Endothelial cell of umbilical vein (primary cell): ENCODE results near the gene RETNLB. TPM values are rescaled to one million over a fixed set of nuclear protein-coding genes. Genes with fewer than 3 reads are reported as not detected.

Experiments used
- BruUV-seq: library from RNA; stranded (reverse); fragments of 400-500 nt; replicated peaks from 2 replicates; lab custom pipeline; 2021; lab: Mats Ljungman, UMichigan
- CTCF ChIA-PET: fragments of 300-600, 350-600 bp; sonication (Branson Sonifier 250); formaldehyde crosslinking; loops from one replicate; lab custom pipeline; 2021; ENCODE audit warnings: antibody characterized with exemption, inconsistent platforms; lab: Charles Lee
- POLR2A ChIA-PET: fragments of 300-600, 350-600 bp; sonication (Branson Sonifier 250); formaldehyde crosslinking; loops from one replicate; lab custom pipeline; 2021; ENCODE audit warnings: antibody characterized with exemption, inconsistent platforms; lab: Charles Lee
- DNase-seq: peaks from one replicate; pipeline ENCODE4 v3.0.0-alpha.2; 2011; ENCODE audit warnings: low read depth, low spot score
- FAIRE-seq: peaks from 2 replicates; lab custom pipeline; 2011; peaks lifted over from hg19 to GRCh38; lab: Jason Lieb, UNC
- H2AFZ ChIP-seq: 2 replicates; pipeline ENCODE4 v1.6.0; 2012; ENCODE audit warnings: low read depth, low read length, control low read depth, inconsistent platforms
- H3K27ac ChIP-seq: 2 replicates; pipeline ENCODE4 v1.5.1; 2011; ENCODE audit warnings: low read depth, mild to moderate bottlenecking, control low read depth, low read length, moderate library complexity; ENCODE audit not compliant: insufficient read depth
- H3K27me3 ChIP-seq, 2 experiments: 2 replicates each; pipeline versions ENCODE4 v1.6.0 to v1.6.1; 2011; ENCODE audit warnings: low read length in 2 of 2, mixed read lengths in 1 of 2; ENCODE audit not compliant: control insufficient read depth in 2 of 2, insufficient read depth in 2 of 2
- H3K36me3 ChIP-seq, 2 experiments: 2 replicates in 1 of 2; 3 replicates in 1 of 2; pipeline ENCODE4 v1.5.1; 2011; ENCODE audit warnings: low read length in 2 of 2, mild to moderate bottlenecking in 1 of 2, moderate library complexity in 1 of 2; ENCODE audit not compliant: control insufficient read depth in 2 of 2, insufficient read depth in 2 of 2; ENCODE audit errors: extremely low read depth in 1 of 2
- H3K4me1 ChIP-seq: 3 replicates; pipeline ENCODE4 v1.5.1; 2011; ENCODE audit warnings: mild to moderate bottlenecking, low read length; ENCODE audit not compliant: control insufficient read depth, insufficient read depth; ENCODE audit errors: extremely low read depth
- H3K4me2 ChIP-seq: 2 replicates; pipeline ENCODE4 v1.6.1; 2011; ENCODE audit warnings: low read length, control low read depth, mixed read lengths; ENCODE audit not compliant: insufficient read depth
- H3K4me3 ChIP-seq, 3 experiments: fragments of 200-600 bp in 1 of 3; sonication (generic), shearing (Covaris generic) in 1 of 3; replicated peaks in 1 of 3; 2 replicates each; pipeline ENCODE4 v1.5.1; 2011 to 2016; ENCODE audit warnings: control low read depth in 3 of 3, low read length in 3 of 3, mild to moderate bottlenecking in 2 of 3, inconsistent platforms in 1 of 3, low read depth in 1 of 3, moderate library complexity in 1 of 3; ENCODE audit not compliant: insufficient read depth in 1 of 3
- H3K79me2 ChIP-seq: 2 replicates; pipeline ENCODE4 v1.6.0; 2012; ENCODE audit warnings: low read length, inconsistent platforms; ENCODE audit not compliant: control insufficient read depth, insufficient read depth
- H3K9ac ChIP-seq: replicated peaks from 2 replicates; pipeline ENCODE3; 2011; ENCODE audit warnings: low read length, control low read depth; ENCODE audit not compliant: insufficient read depth; ENCODE audit errors: extremely low read depth
- H3K9me1 ChIP-seq: replicated peaks from 3 replicates; pipeline ENCODE4 v1.6.0; 2011; ENCODE audit warnings: mild to moderate bottlenecking, low read length; ENCODE audit not compliant: control insufficient read depth, insufficient read depth; ENCODE audit errors: extremely low read depth
- H3K9me3 ChIP-seq: replicated peaks from 2 replicates; pipeline ENCODE4 v1.5.1; 2012; ENCODE audit warnings: low read length, inconsistent platforms; ENCODE audit not compliant: control insufficient read depth, insufficient read depth
- H4K20me1 ChIP-seq: replicated peaks from 2 replicates; pipeline ENCODE3; 2011; ENCODE audit warnings: mild to moderate bottlenecking, low read length; ENCODE audit not compliant: control insufficient read depth, insufficient read depth; ENCODE audit errors: extremely low read depth
- EZH2 ChIP-seq: IDR thresholded peaks from 2 replicates; pipeline ENCODE4 v1.6.1; 2012; ENCODE audit warnings: borderline replicate concordance, low read depth, mild to moderate bottlenecking, moderate library complexity, low read length, inconsistent platforms; ENCODE audit not compliant: severe bottlenecking
- FOS ChIP-seq: IDR thresholded peaks from 2 replicates; pipeline ENCODE4 v1.6.1; 2011; ENCODE audit warnings: mild to moderate bottlenecking, low read length, moderate library complexity, borderline replicate concordance; ENCODE audit not compliant: insufficient read depth
- GATA2 ChIP-seq: IDR thresholded peaks from 2 replicates; pipeline ENCODE4 v1.7.0; 2011; ENCODE audit warnings: low read depth, mild to moderate bottlenecking, moderate library complexity, mixed read lengths, low read length; ENCODE audit not compliant: insufficient read length, insufficient read depth
- JUN ChIP-seq: IDR thresholded peaks from 2 replicates; pipeline ENCODE4 v1.6.1; 2011; ENCODE audit warnings: borderline replicate concordance, low read depth; ENCODE audit not compliant: insufficient read length, insufficient read depth
- MYC ChIP-seq: IDR thresholded peaks from one replicate; pipeline ENCODE4 v1.6.1; 2011; ENCODE audit warnings: mild to moderate bottlenecking, low read depth, low read length
- POLR2AphosphoS5 ChIP-seq: IDR thresholded peaks from 2 replicates; pipeline ENCODE4 v1.6.1; 2012; ENCODE audit warnings: low read depth, mild to moderate bottlenecking, control low read depth, low read length, moderate library complexity; ENCODE audit not compliant: insufficient read depth
- dilution Hi-C: fragments of 300-500 bp; cut with MboI; formaldehyde crosslinking; loops from one replicate; pipeline ENCODE4 v1.15.0; 2019; ENCODE audit warnings: low sequenced_read_pairs; ENCODE audit not compliant: extremely low pct_ligation_motif_present
- intact Hi-C: fragments of 100-400 bp; cut with micrococcal nuclease; formaldehyde crosslinking; loops from one replicate; pipeline ENCODE4 v1.10.0; 2022
- polyA plus RNA-seq, 4 experiments: library from polyadenylated mRNA; depleted of rRNA in 3 of 4; stranded (reverse) in 3 of 4; unstranded in 1 of 4; fragments of >200 nt; gene quantifications; 2 replicates each; pipeline versions ENCODE4 v1.2.1 to v1.2.3, GENCODE V29; 2011 to 2012; ENCODE audit warnings: missing spikeins in 1 of 4
- total RNA-seq: library from RNA; stranded (reverse); gene quantifications from 2 replicates; pipeline ENCODE4 v1.2.3, GENCODE V29; 2021
- TF ChIP-seq, protein P1 (sequence below), 2 donors: IDR thresholded peaks; 1 replicate in 1 of 2; 2 replicates in 1 of 2; pipeline ENCODE4 v1.5.1; 2011; ENCODE audit warnings: low read length in 2 of 2, mild to moderate bottlenecking in 2 of 2, moderate library complexity in 2 of 2, control low read depth in 1 of 2, inconsistent platforms in 1 of 2, low read depth in 1 of 2; ENCODE audit not compliant: insufficient read depth in 1 of 2; ENCODE audit errors: extremely low read depth in 1 of 2

RETNLB gene
- total and polyA plus RNA-seq, 2 donors (not counting 3 experiments of a cell fraction or from before 2014, with no cell fraction given): not detected

DNA sequence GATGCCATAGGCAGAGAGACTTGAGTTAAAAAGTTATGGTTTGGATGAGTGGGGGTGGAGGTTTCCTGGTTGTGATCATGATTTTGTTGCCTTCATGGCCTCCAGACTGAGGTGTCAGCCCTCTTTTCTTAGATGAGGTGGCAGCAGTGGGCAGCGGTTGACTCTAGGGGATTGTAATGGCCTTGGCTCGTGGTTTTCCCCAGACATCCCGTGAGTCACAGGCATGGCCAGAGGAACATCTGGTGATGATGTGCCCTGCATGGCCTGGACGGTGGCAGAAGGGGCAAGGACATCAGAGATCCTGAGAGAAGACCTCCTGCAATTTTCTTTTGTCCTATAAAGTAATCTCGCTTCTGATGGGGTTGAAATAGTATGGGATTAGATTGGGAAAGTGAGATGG, 12.4 kb downstream of the RETNLB start:
- Histone ChIP-seq H2AFZ (no peak overlapping the region), H3K4me1 (no peaks in the 10 kb centered on the region), H3K27me3 (no peaks in the 10 kb centered on the region), H3K9me1 (no peaks in the 10 kb centered on the region), H3K4me3 (no peak overlapping the region), H3K9me3 (no peaks in the 10 kb centered on the region), H4K20me1 (no peaks in the 10 kb centered on the region), H3K36me3 (no peaks in the 10 kb centered on the region), H3K79me2 (no peaks in the 10 kb centered on the region), H3K27ac (no peak overlapping the region), H3K4me2 (no peak overlapping the region), H3K9ac (no peak overlapping the region)
- DNase-seq (no peak), FAIRE-seq (no peak)
- no TSS peak for BruUV-seq
- dilution Hi-C loops: no loop called here
- TF ChIP-seq MYC (no peak), EZH2 (no peak)
- CTCF ChIA-PET: no interaction called here
- intact Hi-C loops: no loop called here
- POLR2A ChIA-PET: no interaction called here

DNA sequence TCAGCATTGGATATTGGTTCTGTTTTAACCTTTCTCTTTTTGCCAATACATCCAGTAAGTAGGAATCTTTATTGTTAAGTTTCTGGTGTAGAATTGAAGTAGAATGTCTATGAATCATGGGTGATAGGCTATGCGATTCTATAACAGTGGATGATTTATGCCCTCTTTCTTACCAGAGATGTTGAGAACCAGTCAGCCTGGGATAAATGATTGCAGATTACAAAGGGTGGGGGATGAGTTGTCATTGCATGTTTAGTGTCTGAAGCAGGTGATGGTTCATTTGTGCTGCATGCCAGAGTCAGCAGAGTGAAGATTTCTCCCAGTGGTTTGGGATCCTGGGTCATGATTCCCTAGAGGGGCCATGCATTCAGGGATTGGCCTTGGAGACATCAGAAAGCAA, 14.3 kb downstream of the RETNLB start:
- dilution Hi-C loops (no loop called here), intact Hi-C loops (no loop called here)
- Histone ChIP-seq H3K27me3 (no peaks in the 10 kb centered on the region), H3K36me3 (no peaks in the 10 kb centered on the region), H4K20me1 (no peaks in the 10 kb centered on the region), H3K4me3 (no peak overlapping the region), H3K79me2 (no peaks in the 10 kb centered on the region), H3K9me3 (no peaks in the 10 kb centered on the region), H3K9ac (no peak overlapping the region), H3K4me1 (no peaks in the 10 kb centered on the region), H2AFZ (no peak overlapping the region), H3K4me2 (no peak overlapping the region), H3K27ac (no peak overlapping the region), H3K9me1 (no peaks in the 10 kb centered on the region)
- TF ChIP-seq POLR2AphosphoS5: no peak
- no peak for TF ChIP-seq GATA2
- TF ChIP-seq, protein P1, sequence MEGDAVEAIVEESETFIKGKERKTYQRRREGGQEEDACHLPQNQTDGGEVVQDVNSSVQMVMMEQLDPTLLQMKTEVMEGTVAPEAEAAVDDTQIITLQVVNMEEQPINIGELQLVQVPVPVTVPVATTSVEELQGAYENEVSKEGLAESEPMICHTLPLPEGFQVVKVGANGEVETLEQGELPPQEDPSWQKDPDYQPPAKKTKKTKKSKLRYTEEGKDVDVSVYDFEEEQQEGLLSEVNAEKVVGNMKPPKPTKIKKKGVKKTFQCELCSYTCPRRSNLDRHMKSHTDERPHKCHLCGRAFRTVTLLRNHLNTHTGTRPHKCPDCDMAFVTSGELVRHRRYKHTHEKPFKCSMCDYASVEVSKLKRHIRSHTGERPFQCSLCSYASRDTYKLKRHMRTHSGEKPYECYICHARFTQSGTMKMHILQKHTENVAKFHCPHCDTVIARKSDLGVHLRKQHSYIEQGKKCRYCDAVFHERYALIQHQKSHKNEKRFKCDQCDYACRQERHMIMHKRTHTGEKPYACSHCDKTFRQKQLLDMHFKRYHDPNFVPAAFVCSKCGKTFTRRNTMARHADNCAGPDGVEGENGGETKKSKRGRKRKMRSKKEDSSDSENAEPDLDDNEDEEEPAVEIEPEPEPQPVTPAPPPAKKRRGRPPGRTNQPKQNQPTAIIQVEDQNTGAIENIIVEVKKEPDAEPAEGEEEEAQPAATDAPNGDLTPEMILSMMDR (IDR thresholded peaks at IDR 0.05; ENCODE audit: extremely low read depth in 1 of 2, insufficient read depth in 1 of 2, low read depth in 1 of 2, low read length in 2 of 2): no peak
- no peak for TF ChIP-seq EZH2
- no peak for TF ChIP-seq FOS
- TF ChIP-seq JUN: no peak
- BruUV-seq: no TSS peak
- POLR2A ChIA-PET: no interaction called here
- no peak for DNase-seq
- CTCF ChIA-PET: no interaction called here
- FAIRE-seq: no peak
